ENCODE results near the gene KIFC1.

- TF ChIP-seq CTCF (IDR thresholded peaks at IDR 0.05) = no peak
- no peak for TF ChIP-seq EZH2 (IDR thresholded peaks at IDR 0.05; ENCODE audit: borderline replicate concordance, insufficient read depth, low read depth, low read length, poor library complexity, severe bottlenecking)
Observed at GRCh38 chr6:33429750-33430052, 38.1 kb downstream of the KIFC1 start.

All from B cell (primary cell).